Pancreas (tissue), 10 donors: ENCODE data around the gene PLPP1. TPM values are rescaled to one million over a fixed set of nuclear protein-coding genes. Genes with fewer than 3 reads are reported as not detected.

Source experiments
- ATAC-seq, 4 donors: fragments of 200-7000 bp; cut with Tn5 transposase; one replicate each; pipeline versions ENCODE4 v1.8.0 to v1.9.1; 2020; ENCODE audit warnings: mild to moderate bottlenecking in 4 of 4, moderate library complexity in 4 of 4
- DNase-seq, 6 donors: peaks; one replicate each; pipeline ENCODE4 v3.0.0-alpha.2; 2020
- FAIRE-seq: peaks from 2 replicates; lab custom pipeline; 2012; peaks lifted over from hg19 to GRCh38; lab: Jason Lieb, UNC
- H3K27ac ChIP-seq, 4 donors: fragments of 200-600 bp; sonication (generic); 1 replicate in 3 of 4; 2 replicates in 1 of 4; pipeline versions ENCODE4 v1.5.0 to v1.8.0; 2020
- H3K27me3 ChIP-seq, 4 donors: fragments of 200-600 bp; one replicate each; pipeline ENCODE4 v1.8.0; 2021
- H3K36me3 ChIP-seq, 3 donors: fragments of 200-600 bp; sonication (generic) in 1 of 3; one replicate each; pipeline versions ENCODE4 v1.5.0 to v1.8.0; 2020 to 2021
- H3K4me1 ChIP-seq, 3 donors: fragments of 200-600 bp; one replicate each; pipeline ENCODE4 v1.8.0; 2021
- H3K4me3 ChIP-seq, 4 donors: fragments of 200-600 bp; sonication (generic) in 2 of 4; one replicate each; pipeline versions ENCODE4 v1.5.0 to v1.8.0; 2020 to 2021
- H3K9me3 ChIP-seq, 4 donors: fragments of 200-600 bp; one replicate each; pipeline ENCODE4 v1.8.0; 2021
- WGBS, 2 donors: extraction: QIAGEN DNeasy Blood & Tissue Kit; methylation state at CpG; one replicate each; pipeline ENCODE4 v1.1.7; 2013; 5-methylcytosine and 5-hydroxymethylcytosine counted together
- intact Hi-C, 3 donors: fragments of 100-400 bp; cut with DNase I; formaldehyde crosslinking; loops; one replicate each; pipeline versions ENCODE4 v1.11.1 to v1.14.2; 2022
- microRNA-seq, 2 donors: library from miRNA; unstranded; fragments of <30 nt; microRNA quantifications; one replicate each; pipeline versions ENCODE4 to v1.1.0, GENCODE V29; 2019 to 2020
- polyA plus RNA-seq, 2 donors: library from polyadenylated mRNA; stranded (reverse); fragments of 200-250 nt; gene quantifications; one replicate each; pipeline ENCODE4 v1.2.3, GENCODE V29; 2013
- total RNA-seq, 6 donors: library from RNA; stranded (reverse); fragmentation: NEBNext Ultra II Directional in 4 of 6; extraction: Animal tissue kit (Norgen Biotek cat#: 25700) in 4 of 6; gene quantifications; one replicate each; pipeline versions ENCODE4 v1.2.1 to v1.2.4, GENCODE V29; 2021 to 2023
- TF ChIP-seq, protein P1 (sequence below), 4 donors: fragments of 200-600 bp; sonication (generic) in 3 of 4; IDR thresholded peaks; one replicate each; pipeline versions ENCODE4 v1.5.0 to v1.8.0; 2021; ENCODE audit warnings: antibody characterized with exemption in 4 of 4
- donor health status: healthy with polysubstance abuse.
- donor health status: DM: no; HTN: no; CAD: no; lungs with moderate emphysema.
- donor health status: DM: no; HTN: no; CAD: no.
- donor health status: control.
- donor health status: control.
- donor health status: Bipolar disorder and iron deficiency.
- donor health status: DM: yes; HTN: yes; CAD: no.
- donor health status: DM: no; HTN: no; CAD: no.
- donor health status: DM: no; HTN: no; CAD: no.
- donor health status: DM: yes; HTN: yes; CAD: no.

PLPP1 gene
- total and polyA plus RNA-seq, 8 donors = 11.5 to 34.9 (median 20.6) TPM

DNA sequence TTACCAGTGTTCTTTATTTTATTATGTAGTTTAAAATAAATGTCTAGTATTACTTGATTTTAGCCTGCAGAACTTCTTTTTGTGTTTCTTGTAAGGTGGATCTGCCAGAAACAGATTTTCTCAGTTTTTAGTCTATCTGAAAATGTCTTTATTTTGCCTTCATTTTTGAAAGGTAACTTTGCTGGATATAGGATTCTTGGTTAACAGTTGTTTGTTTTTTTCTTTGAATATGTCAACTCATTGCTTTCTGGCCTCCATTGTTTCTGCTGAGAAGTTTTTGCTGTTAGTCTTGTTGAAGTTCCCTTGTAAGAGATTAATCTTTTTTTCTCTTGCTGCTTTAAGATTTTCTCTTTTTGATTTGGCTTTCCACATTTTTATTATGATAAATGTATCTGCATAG lies 151.5 kb downstream of the PLPP1 start:
- intact Hi-C loops = no loop called here
- Histone ChIP-seq H3K27ac (no peak overlapping the region), H3K4me1 (no peaks in the 10 kb centered on the region), H3K9me3 (no peaks in the 10 kb centered on the region), H3K36me3 (peaks cover 0 to 10% (median 0%) of the 10 kb centered on the region in 3 donors), H3K4me3 (no peak overlapping the region), H3K27me3 (no peaks in the 10 kb centered on the region)
- FAIRE-seq (no peak), ATAC-seq (no peak), DNase-seq (no peak)
- TF ChIP-seq, protein P1, sequence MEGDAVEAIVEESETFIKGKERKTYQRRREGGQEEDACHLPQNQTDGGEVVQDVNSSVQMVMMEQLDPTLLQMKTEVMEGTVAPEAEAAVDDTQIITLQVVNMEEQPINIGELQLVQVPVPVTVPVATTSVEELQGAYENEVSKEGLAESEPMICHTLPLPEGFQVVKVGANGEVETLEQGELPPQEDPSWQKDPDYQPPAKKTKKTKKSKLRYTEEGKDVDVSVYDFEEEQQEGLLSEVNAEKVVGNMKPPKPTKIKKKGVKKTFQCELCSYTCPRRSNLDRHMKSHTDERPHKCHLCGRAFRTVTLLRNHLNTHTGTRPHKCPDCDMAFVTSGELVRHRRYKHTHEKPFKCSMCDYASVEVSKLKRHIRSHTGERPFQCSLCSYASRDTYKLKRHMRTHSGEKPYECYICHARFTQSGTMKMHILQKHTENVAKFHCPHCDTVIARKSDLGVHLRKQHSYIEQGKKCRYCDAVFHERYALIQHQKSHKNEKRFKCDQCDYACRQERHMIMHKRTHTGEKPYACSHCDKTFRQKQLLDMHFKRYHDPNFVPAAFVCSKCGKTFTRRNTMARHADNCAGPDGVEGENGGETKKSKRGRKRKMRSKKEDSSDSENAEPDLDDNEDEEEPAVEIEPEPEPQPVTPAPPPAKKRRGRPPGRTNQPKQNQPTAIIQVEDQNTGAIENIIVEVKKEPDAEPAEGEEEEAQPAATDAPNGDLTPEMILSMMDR (IDR thresholded peaks at IDR 0.05) = no peak

GRCh38 chr5:55377810-55378209 lies 157.0 kb downstream of the PLPP1 start:
- Histone ChIP-seq H3K36me3 (peaks cover 0 to 24% (median 0%) of the 10 kb centered on the region in 3 donors), H3K27me3 (no peaks in the 10 kb centered on the region), H3K4me3 (no peak overlapping the region), H3K27ac (no peak overlapping the region), H3K9me3 (no peaks in the 10 kb centered on the region), H3K4me1 (no peaks in the 10 kb centered on the region)
- intact Hi-C loops = no loop called here
- TF ChIP-seq, protein P1 (IDR thresholded peaks at IDR 0.05) = no peak
- FAIRE-seq = no peak
- no peak for DNase-seq
- WGBS, 2 donors = 84 to 85% methylated on average over 1 of the region's 1 CpG
- ATAC-seq = no peak

Small RNA genes within 50 kb of the gene (microRNA-seq; reads per million reads assigned to microRNA genes)
- 0.29 to 0.39 reads per million in 2 donors for gene MIR5687

Other genes starting within 250 kb of the PLPP1 start
- 10 to 100 TPM in 5 of 6 donors, 1 to 10 TPM in 1; 9.2 to 13.7 (median 11.4) TPM for gene DHX29, start 227.3 kb downstream of the PLPP1 start, total RNA-seq
- 1 to 10 TPM; 4.2 to 8.8 TPM for gene DHX29, start 227.3 kb downstream of the PLPP1 start, polyA plus RNA-seq
- gene MTREX, start 227.0 kb downstream of the PLPP1 start, total RNA-seq = 10 to 100 TPM; 24.7 to 36.0 (median 33.9) TPM
- 10 to 100 TPM; 13.1 to 15.3 TPM for gene MTREX, start 227.0 kb downstream of the PLPP1 start, polyA plus RNA-seq
- 10 to 100 TPM; 14.8 to 27.1 (median 20.0) TPM for gene SLC38A9, start 177.4 kb upstream of the PLPP1 start, total RNA-seq
- gene SLC38A9, start 177.4 kb upstream of the PLPP1 start, polyA plus RNA-seq = 10 to 100 TPM in 1 of 2 donors, 1 to 10 TPM in 1; 9.7 to 11.6 TPM
- under 1 TPM in 4 of 6 donors, not detected in 2; 0.09 to 0.56 (median 0.21) TPM for gene DDX4, start 203.1 kb upstream of the PLPP1 start, total RNA-seq
- gene DDX4, start 203.1 kb upstream of the PLPP1 start, polyA plus RNA-seq = under 1 TPM; 0.02 to 0.11 TPM